ENCODE data around the gene ZDBF2. TPM values are rescaled to one million over a fixed set of nuclear protein-coding genes. Genes with fewer than 3 reads are reported as not detected.

Gene ZDBF2
- total RNA-seq, 1 donor from 2014 or later: 8.0 TPM

DNA sequence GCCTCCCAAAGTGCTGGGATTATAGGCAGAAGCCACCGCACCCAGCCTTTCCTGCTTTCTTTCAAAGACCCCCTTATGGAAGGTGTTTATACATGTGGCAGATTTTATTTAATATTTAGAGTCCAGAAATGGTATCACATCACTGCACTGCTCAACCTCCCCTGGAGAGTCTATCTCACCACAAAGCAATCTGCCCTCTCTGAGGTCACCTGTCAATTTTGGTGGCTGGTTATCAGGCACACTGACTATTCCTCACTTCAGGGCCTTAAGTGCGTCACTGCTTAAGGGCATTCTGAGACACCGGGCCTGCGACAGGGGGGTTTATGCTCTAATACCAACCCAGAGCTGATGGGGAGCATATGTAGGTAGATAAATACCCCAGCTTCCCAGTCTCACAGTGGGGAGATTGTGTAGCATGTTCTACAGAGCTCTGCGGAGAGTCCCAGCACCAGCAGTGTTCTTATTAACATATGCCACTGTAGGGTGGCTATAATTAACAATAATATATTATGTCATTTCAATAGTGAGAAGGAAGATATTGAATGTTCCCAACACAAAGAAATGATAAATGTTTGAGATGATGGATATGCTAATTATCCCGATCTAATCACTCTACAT, 42.7 kb upstream of the ZDBF2 start:
- Mint-ChIP-seq H3K36me3 (ENCODE audit: low read depth) (no peaks in the 10 kb centered on the region), H3K4me1 (no peaks in the 10 kb centered on the region), H3K4me3 (no peak overlapping the region), H3K27me3 (peaks cover 20% of the 10 kb centered on the region), H3K27ac (no peak overlapping the region), H3K9me3 (peaks cover 7% of the 10 kb centered on the region)
- DNase-seq (no peak), ATAC-seq (ENCODE audit: low read depth) (no peak)
- ChIA-PET POLR2A (no interaction called here), CTCF (interaction anchor here (0.5 kb wide), 1 partner anchor 22 kb away, joined by 3 read pairs; no protein-coding TSS in a partner anchor)
- intact Hi-C loops (cut with micrococcal nuclease): no loop called here
- TF ChIP-seq, protein P1, sequence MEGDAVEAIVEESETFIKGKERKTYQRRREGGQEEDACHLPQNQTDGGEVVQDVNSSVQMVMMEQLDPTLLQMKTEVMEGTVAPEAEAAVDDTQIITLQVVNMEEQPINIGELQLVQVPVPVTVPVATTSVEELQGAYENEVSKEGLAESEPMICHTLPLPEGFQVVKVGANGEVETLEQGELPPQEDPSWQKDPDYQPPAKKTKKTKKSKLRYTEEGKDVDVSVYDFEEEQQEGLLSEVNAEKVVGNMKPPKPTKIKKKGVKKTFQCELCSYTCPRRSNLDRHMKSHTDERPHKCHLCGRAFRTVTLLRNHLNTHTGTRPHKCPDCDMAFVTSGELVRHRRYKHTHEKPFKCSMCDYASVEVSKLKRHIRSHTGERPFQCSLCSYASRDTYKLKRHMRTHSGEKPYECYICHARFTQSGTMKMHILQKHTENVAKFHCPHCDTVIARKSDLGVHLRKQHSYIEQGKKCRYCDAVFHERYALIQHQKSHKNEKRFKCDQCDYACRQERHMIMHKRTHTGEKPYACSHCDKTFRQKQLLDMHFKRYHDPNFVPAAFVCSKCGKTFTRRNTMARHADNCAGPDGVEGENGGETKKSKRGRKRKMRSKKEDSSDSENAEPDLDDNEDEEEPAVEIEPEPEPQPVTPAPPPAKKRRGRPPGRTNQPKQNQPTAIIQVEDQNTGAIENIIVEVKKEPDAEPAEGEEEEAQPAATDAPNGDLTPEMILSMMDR (IDR thresholded peaks at IDR 0.05): no peak

DNA sequence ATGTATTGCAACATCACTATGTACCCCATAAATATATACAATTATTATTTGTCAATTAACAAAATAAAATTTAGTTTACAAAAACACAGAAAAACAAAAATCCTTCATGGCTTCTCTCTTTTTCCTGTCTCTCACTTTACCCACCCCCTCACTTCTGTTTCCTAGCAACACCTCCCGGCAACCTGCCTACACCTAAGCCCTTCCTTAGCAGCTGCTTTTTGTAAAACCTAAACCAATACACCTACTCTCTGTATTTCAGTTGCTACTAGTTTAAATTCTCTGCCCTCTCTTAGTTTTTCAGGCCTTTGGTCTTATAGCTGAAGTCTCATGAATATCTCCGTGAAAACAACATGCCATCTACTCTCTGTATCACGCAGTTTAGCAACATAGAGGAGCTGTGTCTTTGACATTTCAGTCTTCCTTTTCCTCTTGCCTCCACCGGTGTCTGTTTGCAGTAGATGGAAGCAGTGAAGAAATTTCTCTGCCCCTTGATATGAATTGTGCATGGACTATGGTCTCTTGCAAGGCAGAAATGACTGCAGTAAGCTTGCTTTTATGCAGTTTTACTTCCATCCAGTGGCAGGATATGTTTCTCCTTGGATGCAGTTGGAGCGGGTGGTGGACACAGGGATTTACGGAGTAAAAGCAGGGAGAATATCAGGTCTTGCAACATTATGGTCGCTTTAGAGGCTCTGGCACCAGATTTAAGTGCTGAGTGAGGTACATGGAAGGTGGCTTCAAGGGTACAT, 42.0 kb upstream of the ZDBF2 start:
- Mint-ChIP-seq H3K4me1 (no peaks in the 10 kb centered on the region), H3K36me3 (ENCODE audit: low read depth) (no peaks in the 10 kb centered on the region), H3K27ac (no peak overlapping the region), H3K27me3 (peaks cover 16% of the 10 kb centered on the region), H3K4me3 (no peak overlapping the region), H3K9me3 (peaks cover 7% of the 10 kb centered on the region)
- DNase-seq: no peak
- intact Hi-C loops (cut with micrococcal nuclease): no loop called here
- ChIA-PET POLR2A (no interaction called here), CTCF (no interaction called here)
- ATAC-seq (ENCODE audit: low read depth): no peak
- TF ChIP-seq, protein P1 (IDR thresholded peaks at IDR 0.05): no peak

DNA sequence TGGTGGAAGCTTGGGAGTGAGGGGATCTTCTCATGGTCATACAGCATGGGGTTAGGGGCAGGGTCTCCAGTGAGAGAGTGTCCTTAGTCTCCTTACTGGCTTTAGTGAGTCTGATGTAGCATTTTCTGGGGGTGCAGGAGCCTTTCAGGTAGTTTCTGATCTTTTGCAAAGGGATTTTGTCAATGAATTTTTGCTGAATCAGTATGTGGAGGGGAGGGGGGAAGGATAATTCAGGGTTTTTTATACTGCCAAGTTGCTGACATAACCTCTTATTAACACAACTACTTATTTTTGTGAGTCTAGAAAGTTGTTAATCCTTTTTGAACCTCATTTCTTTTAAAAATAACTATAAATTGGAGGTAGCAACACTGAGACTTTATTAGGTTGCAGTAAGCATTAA, 35.3 kb upstream of the ZDBF2 start:
- peaks cover 9% of the 10 kb centered on the region for H3K27me3 Mint-ChIP-seq
- TF ChIP-seq, protein P1 (IDR thresholded peaks at IDR 0.05): no peak
- peaks cover 4% of the 10 kb centered on the region for H3K9me3 Mint-ChIP-seq
- DNase-seq: no peak
- H3K4me1 Mint-ChIP-seq: no peaks in the 10 kb centered on the region
- ATAC-seq (ENCODE audit: low read depth): no peak
- CTCF ChIA-PET: no interaction called here
- intact Hi-C loops (cut with micrococcal nuclease): no loop called here
- no peaks in the 10 kb centered on the region for H3K36me3 Mint-ChIP-seq (ENCODE audit: low read depth)
- POLR2A ChIA-PET: no interaction called here
- H3K27ac Mint-ChIP-seq: no peak overlapping the region
- H3K4me3 Mint-ChIP-seq: no peak overlapping the region

DNA sequence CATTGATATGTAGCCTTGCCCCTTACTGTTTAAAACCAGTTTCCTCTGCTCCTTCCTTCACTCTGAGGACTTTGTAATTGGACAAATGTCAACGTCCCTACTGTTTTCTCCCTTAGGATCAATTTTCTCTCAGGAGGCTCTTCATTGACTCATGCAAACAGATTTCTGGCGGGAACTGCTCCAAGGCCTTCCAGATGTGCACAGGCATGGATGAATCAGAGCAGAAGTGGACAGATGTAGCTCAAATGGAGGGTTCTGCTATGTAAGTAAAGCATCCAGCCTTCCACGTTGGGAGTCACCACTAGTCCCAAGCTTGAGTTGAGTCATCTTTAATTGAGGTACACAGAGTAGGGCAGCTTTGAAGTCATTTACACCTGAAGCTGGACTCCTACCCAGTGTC, 34.1 kb upstream of the ZDBF2 start:
- ATAC-seq (ENCODE audit: low read depth) (no peak), DNase-seq (no peak)
- Mint-ChIP-seq H3K27me3 (peaks cover 8% of the 10 kb centered on the region), H3K9me3 (peaks cover 4% of the 10 kb centered on the region), H3K27ac (no peak overlapping the region), H3K4me3 (no peak overlapping the region), H3K36me3 (ENCODE audit: low read depth) (no peaks in the 10 kb centered on the region), H3K4me1 (peaks cover 6% of the 10 kb centered on the region)
- POLR2A ChIA-PET: no interaction called here
- intact Hi-C loops (cut with micrococcal nuclease): no loop called here
- CTCF ChIA-PET: no interaction called here
- TF ChIP-seq, protein P1 (IDR thresholded peaks at IDR 0.05): no peak

DNA sequence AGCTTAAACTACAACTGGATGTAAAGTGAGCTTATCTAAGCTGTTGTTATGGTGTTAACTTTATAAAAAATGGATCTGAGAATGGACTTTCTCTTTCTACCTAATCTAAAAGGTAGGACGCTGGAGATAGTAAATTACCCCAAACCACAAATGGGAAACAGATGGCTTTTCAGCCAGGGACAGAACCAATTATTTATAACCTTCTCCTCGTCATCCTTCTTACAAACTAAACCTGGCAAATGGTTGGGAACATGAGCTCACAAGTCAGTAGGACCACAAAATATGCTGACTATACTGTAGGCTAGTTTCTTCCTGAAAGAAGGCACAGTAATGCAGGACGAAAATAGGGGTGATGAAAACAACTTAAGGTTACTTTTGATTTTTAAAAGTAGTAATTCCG, 32.7 kb upstream of the ZDBF2 start:
- Mint-ChIP-seq H3K4me3 (no peak overlapping the region), H3K27me3 (peaks cover 4% of the 10 kb centered on the region), H3K27ac (no peak overlapping the region), H3K9me3 (no peaks in the 10 kb centered on the region), H3K36me3 (ENCODE audit: low read depth) (no peaks in the 10 kb centered on the region), H3K4me1 (peaks cover 20% of the 10 kb centered on the region)
- DNase-seq: no peak
- intact Hi-C loops (cut with micrococcal nuclease): no loop called here
- ChIA-PET POLR2A (no interaction called here), CTCF (no interaction called here)
- TF ChIP-seq, protein P1 (IDR thresholded peaks at IDR 0.05): no peak
- no peak for ATAC-seq (ENCODE audit: low read depth)
